OCI-LY1 (cell line): Measurements from ENCODE around the gene SOX13.

Source experiments
- H2AFZ ChIP-seq: fragments of 200-600 bp; sonication (generic), shearing (Covaris generic); 2 replicates; pipeline ENCODE4 v1.6.0; 2014; ENCODE audit warnings: antibody characterized with exemption, mild to moderate bottlenecking, low read length
- H3F3A ChIP-seq: fragments of 200-600 bp; sonication (generic), shearing (Covaris generic); 2 replicates; pipeline ENCODE4 v1.6.0; 2014; ENCODE audit warnings: mild to moderate bottlenecking, antibody characterized with exemption, low read length, moderate library complexity; ENCODE audit not compliant: insufficient read depth
- H3K27ac ChIP-seq: fragments of 200-600 bp; sonication (generic); 2 replicates; pipeline ENCODE4 v1.5.1; 2014; ENCODE audit warnings: low read length, mixed run types, mild to moderate bottlenecking, low read depth; ENCODE audit not compliant: poor library complexity, severe bottlenecking
- H3K27me3 ChIP-seq: fragments of 200-600 bp; sonication (generic); 2 replicates; pipeline ENCODE4 v1.6.0; 2014; ENCODE audit warnings: antibody characterized with exemption, mild to moderate bottlenecking, low read length, moderate library complexity; ENCODE audit not compliant: insufficient read depth
- H3K36me3 ChIP-seq: fragments of 200-600 bp; sonication (generic); 2 replicates; pipeline ENCODE4 v1.6.1; 2014; ENCODE audit warnings: mild to moderate bottlenecking, antibody characterized with exemption, low read length, moderate library complexity, mixed read lengths; ENCODE audit not compliant: insufficient read depth
- H3K4me1 ChIP-seq: fragments of 200-600 bp; sonication (generic); 2 replicates; pipeline ENCODE4 v1.5.1; 2014; ENCODE audit warnings: mild to moderate bottlenecking, low read length, moderate library complexity; ENCODE audit not compliant: insufficient read depth, severe bottlenecking
- H3K4me2 ChIP-seq: fragments of 200-600 bp; sonication (generic), shearing (Covaris generic); 2 replicates; pipeline ENCODE4 v1.6.1; 2014; ENCODE audit warnings: low read length
- H3K4me3 ChIP-seq: fragments of 200-600 bp; sonication (generic); 2 replicates; pipeline ENCODE4 v1.5.1; 2014; ENCODE audit warnings: low read length, low read depth, mild to moderate bottlenecking, mixed read lengths; ENCODE audit not compliant: poor library complexity, severe bottlenecking
- H3K79me2 ChIP-seq: fragments of 200-600 bp; shearing (Covaris generic); 2 replicates; pipeline ENCODE4 v1.6.1; 2016; ENCODE audit warnings: mixed run types, low read length, mixed read lengths; ENCODE audit not compliant: insufficient read depth
- H3K9ac ChIP-seq: fragments of 200-600 bp; sonication (generic), shearing (Covaris generic); 2 replicates; pipeline ENCODE4 v1.6.1; 2014; ENCODE audit warnings: mild to moderate bottlenecking, low read length, mixed read lengths
- H3K9me2 ChIP-seq: fragments of 200-600 bp; sonication (generic), shearing (Covaris generic); 2 replicates; pipeline ENCODE4 v1.6.1; 2014; ENCODE audit warnings: low read depth, mild to moderate bottlenecking, low read length, mixed read lengths
- H3K9me3 ChIP-seq: fragments of 200-600 bp; shearing (Covaris generic); 2 replicates; pipeline ENCODE4 v1.6.1; 2014; ENCODE audit warnings: low read length, mixed read lengths
- H4K20me1 ChIP-seq: fragments of 200-600 bp; sonication (generic), shearing (Covaris generic); 2 replicates; pipeline ENCODE4 v1.6.0; 2016; ENCODE audit warnings: mild to moderate bottlenecking, low read length; ENCODE audit not compliant: insufficient read depth
- CTCF ChIP-seq: fragments of 200-600 bp; sonication (generic), shearing (Covaris generic); IDR thresholded peaks from 2 replicates; pipeline ENCODE4 v1.5.1; 2017; ENCODE audit warnings: mild to moderate bottlenecking, antibody characterized with exemption, low read length, moderate library complexity, mixed read lengths
- EZH2 ChIP-seq: fragments of 200-600 bp; sonication (generic), shearing (Covaris generic); IDR thresholded peaks from 2 replicates; pipeline ENCODE4 v1.8.0; 2017; ENCODE audit warnings: borderline replicate concordance, mixed run types, mild to moderate bottlenecking, antibody characterized with exemption, low read length, moderate library complexity, mixed read lengths

SOX13 gene

GRCh38 chr1:204029016-204029415 lies 43.9 kb upstream of the SOX13 start:
- no peak overlapping the region for H2AFZ ChIP-seq
- H3K36me3 ChIP-seq: no peaks in the 10 kb centered on the region
- no peak for TF ChIP-seq EZH2
- no peak for TF ChIP-seq CTCF

GRCh38 chr1:204031098-204031710 lies 41.7 kb upstream of the SOX13 start:
- Histone ChIP-seq H3K4me3 (no peak overlapping the region), H3K9ac (no peak overlapping the region), H2AFZ (no peak overlapping the region), H3F3A (no peaks in the 10 kb centered on the region), H3K36me3 (no peaks in the 10 kb centered on the region), H3K27ac (no peak overlapping the region), H3K9me3 (no peaks in the 10 kb centered on the region), H4K20me1 (no peaks in the 10 kb centered on the region), H3K79me2 (no peaks in the 10 kb centered on the region), H3K4me2 (no peak overlapping the region), H3K4me1 (no peaks in the 10 kb centered on the region), H3K9me2 (no peaks in the 10 kb centered on the region), H3K27me3 (0 out of 2 replicates have a peak, but pooled peaks cover 3% of the 10 kb centered on the region)
- TF ChIP-seq EZH2 (no peak), CTCF (no peak)

More at GRCh38 chr1:204029016-204029415, 43.9 kb upstream of the SOX13 start:
- Histone ChIP-seq H3K4me3 (no peak overlapping the region), H3K4me1 (no peaks in the 10 kb centered on the region), H3K9ac (no peak overlapping the region), H4K20me1 (no peaks in the 10 kb centered on the region), H3K9me3 (no peaks in the 10 kb centered on the region), H3K9me2 (no peaks in the 10 kb centered on the region), H3K79me2 (no peaks in the 10 kb centered on the region), H3K4me2 (no peak overlapping the region), H3K27ac (no peak overlapping the region), H3K27me3 (0 out of 2 replicates have a peak, but pooled peaks cover 3% of the 10 kb centered on the region), H3F3A (no peaks in the 10 kb centered on the region)

- Histone ChIP-seq H3F3A (no peaks in the 10 kb centered on the region), H3K27ac (no peak overlapping the region), H3K36me3 (no peaks in the 10 kb centered on the region), H3K9me3 (no peaks in the 10 kb centered on the region), H4K20me1 (no peaks in the 10 kb centered on the region), H3K4me2 (no peak overlapping the region), H3K4me3 (no peak overlapping the region), H3K79me2 (no peaks in the 10 kb centered on the region), H3K9ac (no peak overlapping the region), H3K9me2 (no peaks in the 10 kb centered on the region), H3K4me1 (no peaks in the 10 kb centered on the region), H3K27me3 (0 out of 2 replicates have a peak, but pooled peaks cover 3% of the 10 kb centered on the region), H2AFZ (no peak overlapping the region)
- TF ChIP-seq CTCF (no peak), EZH2 (no peak)
Observed at GRCh38 chr1:204032642-204033235, 40.2 kb upstream of the SOX13 start.
